Endodermal cell (in vitro differentiated cells): ENCODE results near the gene CCDC27. TPM values are rescaled to one million over a fixed set of nuclear protein-coding genes. Genes with fewer than 3 reads are reported as not detected.
"Not testable (repeated sequence)": the region's sequence is repeated elsewhere in the genome, so short reads cannot be mapped to it uniquely, and the experiment has no call there.

Source experiments
- DNase-seq: peaks from one replicate; pipeline ENCODE4 v3.0.0-alpha.2; 2017
- H3K27ac ChIP-seq: 2 replicates; pipeline ENCODE4 v1.5.1; 2013; ENCODE audit warnings: mild to moderate bottlenecking, low read depth, low read length, moderate library complexity
- H3K27me3 ChIP-seq: 2 replicates; pipeline ENCODE4 v1.6.1; 2013; ENCODE audit warnings: mild to moderate bottlenecking, low read length, moderate library complexity; ENCODE audit not compliant: insufficient read depth, control insufficient read depth, poor library complexity, severe bottlenecking
- H3K36me3 ChIP-seq: 2 replicates; pipeline ENCODE4 v1.7.0; 2013; ENCODE audit warnings: mild to moderate bottlenecking, low read length, moderate library complexity; ENCODE audit not compliant: control insufficient read depth, insufficient read depth
- H3K4me1 ChIP-seq: one replicate; pipeline ENCODE4 v1.7.0; 2013; ENCODE audit warnings: low read length; ENCODE audit not compliant: control insufficient read depth, insufficient read depth
- H3K4me3 ChIP-seq: 2 replicates; pipeline ENCODE4 v1.5.1; 2013; ENCODE audit warnings: mild to moderate bottlenecking, low read length, moderate library complexity
- H3K9ac ChIP-seq: 2 replicates; pipeline ENCODE4 v1.6.1; 2013; ENCODE audit warnings: mild to moderate bottlenecking, low read length, moderate library complexity; ENCODE audit not compliant: poor library complexity, severe bottlenecking; ENCODE audit errors: extremely low read depth
- H3K9me3 ChIP-seq: 2 replicates; pipeline ENCODE4 v1.6.1; 2013; ENCODE audit warnings: mild to moderate bottlenecking, low read length, moderate library complexity; ENCODE audit not compliant: control insufficient read depth
- H3K27ac Mint-ChIP-seq: 2 replicates; pipeline ENCODE4 v1.8.0; 2020; ENCODE audit warnings: mixed read lengths
- H3K27me3 Mint-ChIP-seq: 2 replicates; pipeline ENCODE4 v1.8.0; 2021; ENCODE audit warnings: mild to moderate bottlenecking, mixed read lengths; ENCODE audit not compliant: insufficient read depth
- H3K36me3 Mint-ChIP-seq: 2 replicates; pipeline ENCODE4 v1.8.0; 2020; ENCODE audit warnings: low read depth, mixed read lengths
- H3K4me1 Mint-ChIP-seq: 2 replicates; pipeline ENCODE4 v1.8.0; 2020; ENCODE audit warnings: mixed read lengths
- H3K4me3 Mint-ChIP-seq: 2 replicates; pipeline ENCODE4 v1.8.0; 2020; ENCODE audit warnings: mild to moderate bottlenecking, moderate library complexity, mixed read lengths
- H3K9me3 Mint-ChIP-seq: 2 replicates; pipeline ENCODE4 v1.8.0; 2020; ENCODE audit warnings: mild to moderate bottlenecking, mixed read lengths
- WGBS, 2 experiments: methylation state at CpG; one replicate each; pipeline versions ENCODE4 v1.1.5 to v1.1.7; 2013; ENCODE audit warnings: missing lambda C conversion rate in 2 of 2, mixed read lengths in 1 of 2; ENCODE audit not compliant: insufficient coverage in 1 of 2, insufficient read length in 1 of 2; 5-methylcytosine and 5-hydroxymethylcytosine counted together
- total RNA-seq, 2 donors: library from RNA; stranded (reverse); fragmentation: NEBNext Ultra II Directional in 1 of 2; extraction: Animal tissue kit (Norgen Biotek cat#: 25700) in 1 of 2; gene quantifications; 2 replicates in 1 of 2; 3 replicates in 1 of 2; pipeline ENCODE4 v1.2.1, GENCODE V29; 2021
- TF ChIP-seq, protein P1 (sequence below): fragments of 200-600 bp; sonication (generic); conservative IDR thresholded peaks from 2 replicates; pipeline ENCODE4 v1.5.0; 2021; ENCODE audit warnings: antibody characterized with exemption, mild to moderate bottlenecking

The CCDC27 gene
- total RNA-seq, 2 donors from 2014 or later, result not detected

DNA sequence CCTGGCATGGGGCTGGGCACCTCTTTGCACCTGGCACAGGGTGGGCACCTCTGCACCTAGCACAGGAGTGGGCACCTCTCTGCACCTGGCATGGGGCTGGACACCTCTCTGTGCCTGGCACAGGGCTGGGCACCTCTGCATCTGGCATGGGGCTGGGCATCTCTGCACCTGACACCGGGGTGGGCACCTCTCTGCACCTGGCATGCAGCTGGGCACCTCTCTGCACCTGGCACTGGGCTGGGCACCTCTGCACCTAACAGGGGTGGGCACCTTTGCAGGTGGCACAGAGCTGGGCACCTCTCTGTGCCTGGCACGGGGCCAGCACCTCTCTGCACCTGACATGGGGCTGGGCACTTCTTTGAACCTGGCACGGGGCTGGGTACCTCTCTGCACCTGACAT is 29.4 kb upstream of the CCDC27 start:
- H3K4me1 Mint-ChIP-seq, result no peaks in the 10 kb centered on the region
- DNase-seq, result no peak
- TF ChIP-seq, protein P1, sequence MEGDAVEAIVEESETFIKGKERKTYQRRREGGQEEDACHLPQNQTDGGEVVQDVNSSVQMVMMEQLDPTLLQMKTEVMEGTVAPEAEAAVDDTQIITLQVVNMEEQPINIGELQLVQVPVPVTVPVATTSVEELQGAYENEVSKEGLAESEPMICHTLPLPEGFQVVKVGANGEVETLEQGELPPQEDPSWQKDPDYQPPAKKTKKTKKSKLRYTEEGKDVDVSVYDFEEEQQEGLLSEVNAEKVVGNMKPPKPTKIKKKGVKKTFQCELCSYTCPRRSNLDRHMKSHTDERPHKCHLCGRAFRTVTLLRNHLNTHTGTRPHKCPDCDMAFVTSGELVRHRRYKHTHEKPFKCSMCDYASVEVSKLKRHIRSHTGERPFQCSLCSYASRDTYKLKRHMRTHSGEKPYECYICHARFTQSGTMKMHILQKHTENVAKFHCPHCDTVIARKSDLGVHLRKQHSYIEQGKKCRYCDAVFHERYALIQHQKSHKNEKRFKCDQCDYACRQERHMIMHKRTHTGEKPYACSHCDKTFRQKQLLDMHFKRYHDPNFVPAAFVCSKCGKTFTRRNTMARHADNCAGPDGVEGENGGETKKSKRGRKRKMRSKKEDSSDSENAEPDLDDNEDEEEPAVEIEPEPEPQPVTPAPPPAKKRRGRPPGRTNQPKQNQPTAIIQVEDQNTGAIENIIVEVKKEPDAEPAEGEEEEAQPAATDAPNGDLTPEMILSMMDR, result no peak
- Histone ChIP-seq H3K27ac (no peak overlapping the region), H3K4me1 (no peaks in the 10 kb centered on the region), H3K27me3 (no peaks in the 10 kb centered on the region), H3K36me3 (no peaks in the 10 kb centered on the region), H3K9me3 (no peaks in the 10 kb centered on the region), H3K4me3 (no peak overlapping the region), H3K9ac (no peak overlapping the region)
- H3K4me3 Mint-ChIP-seq, result no peak overlapping the region
- H3K9me3 Mint-ChIP-seq, result no peaks in the 10 kb centered on the region
- H3K27me3 Mint-ChIP-seq, result peaks cover 4% of the 10 kb centered on the region
- WGBS, 2 experiments, result 82 to 88% methylated on average over 2 to 3 of the region's 3 CpGs
- no peaks in the 10 kb centered on the region for H3K36me3 Mint-ChIP-seq
- H3K27ac Mint-ChIP-seq, result no peak overlapping the region

DNA sequence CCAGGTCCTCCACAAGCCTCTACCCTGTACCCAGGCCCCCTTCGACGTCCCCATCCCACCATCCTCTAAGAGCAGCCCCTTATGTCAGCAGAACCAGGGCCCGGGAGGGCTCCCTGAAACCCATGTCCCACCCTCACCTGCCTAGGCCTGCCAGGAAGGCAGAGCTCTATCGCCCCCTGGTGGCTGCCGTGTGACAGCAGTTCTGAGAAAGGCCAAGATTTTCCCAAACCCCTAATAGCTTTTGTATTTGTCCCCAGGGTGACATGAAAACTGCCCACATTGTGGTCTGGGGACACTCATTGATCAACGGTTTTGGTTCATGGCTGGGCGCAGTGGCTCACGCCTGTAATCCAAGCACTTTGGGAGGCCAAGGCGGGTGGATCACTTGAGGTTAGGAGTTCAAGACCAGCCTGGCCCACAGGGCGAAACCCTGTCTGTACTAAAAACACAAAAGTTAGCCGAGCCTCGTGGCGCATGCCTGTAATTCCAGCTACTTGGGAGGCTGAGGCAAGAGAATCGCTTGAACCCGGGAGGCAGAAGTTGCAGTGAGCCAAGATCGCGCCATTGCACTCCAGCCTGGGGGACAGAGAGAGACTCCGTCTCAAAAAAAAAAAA is 27.7 kb upstream of the CCDC27 start:
- H3K4me3 Mint-ChIP-seq, H3K4me1 ChIP-seq, H3K27ac ChIP-seq, H3K27ac Mint-ChIP-seq, H3K4me1 Mint-ChIP-seq, H3K27me3 ChIP-seq, H3K9me3 ChIP-seq, H3K36me3 Mint-ChIP-seq, H3K9me3 Mint-ChIP-seq, H3K9ac ChIP-seq, H3K4me3 ChIP-seq, H3K36me3 ChIP-seq, H3K27me3 Mint-ChIP-seq: not testable (repeated sequence)
- TF ChIP-seq, protein P1, result peak; percentile 97
- 42 to 46% methylated on average over 16 to 18 of the region's 18 CpGs for WGBS, 2 experiments
- peak; percentile 96 for DNase-seq

DNA sequence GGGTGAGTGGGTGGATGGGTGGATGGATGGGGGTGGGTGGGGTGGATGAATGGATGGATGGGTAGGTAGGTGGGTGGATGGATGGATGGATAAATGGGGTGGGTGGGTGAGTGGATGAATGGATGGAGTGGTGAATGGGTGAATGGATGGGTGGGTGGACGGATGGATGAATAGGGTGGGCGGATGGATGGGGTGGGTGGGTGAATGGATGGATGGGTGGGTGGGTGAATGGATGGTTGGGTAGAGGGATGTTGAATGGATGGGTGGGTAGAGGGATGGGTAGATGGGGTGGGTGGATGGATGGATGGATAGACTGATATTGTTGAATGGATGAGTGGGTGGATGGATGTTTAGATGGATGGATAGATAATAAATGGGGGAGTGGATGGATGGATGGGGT is 26.9 kb upstream of the CCDC27 start:
- Mint-ChIP-seq H3K4me3 (no peak overlapping the region), H3K27me3 (peaks cover 7% of the 10 kb centered on the region), H3K4me1 (no peaks in the 10 kb centered on the region), H3K27ac (no peak overlapping the region), H3K36me3 (no peaks in the 10 kb centered on the region), H3K9me3 (no peaks in the 10 kb centered on the region)
- Histone ChIP-seq H3K27me3 (no peaks in the 10 kb centered on the region), H3K27ac (no peak overlapping the region), H3K9ac (no peak overlapping the region), H3K4me3 (no peak overlapping the region), H3K9me3 (no peaks in the 10 kb centered on the region), H3K4me1 (no peaks in the 10 kb centered on the region), H3K36me3 (no peaks in the 10 kb centered on the region)
- no peak for DNase-seq
- TF ChIP-seq, protein P1, result no peak
- WGBS, 2 experiments, result 96% methylated on average over 2 of the region's 2 CpGs; no CpG with 5 or more reads in 1 of the 2 experiments
